Right ventricle myocardium inferior (tissue), 1 donor: ENCODE results near the gene ZNF511. TPM values are rescaled to one million over a fixed set of nuclear protein-coding genes. Genes with fewer than 3 reads are reported as not detected.

Experiments used
- ATAC-seq: fragments of 200-7000 bp; cut with Tn5 transposase; one replicate; pipeline ENCODE4 v1.9.1; 2020; ENCODE audit warnings: mild to moderate bottlenecking, moderate library complexity
- DNase-seq: peaks from one replicate; pipeline ENCODE4 v3.0.0; 2021; ENCODE audit errors: missing footprints
- intact Hi-C: fragments of 100-400 bp; cut with DNase I; formaldehyde crosslinking; loops from one replicate; pipeline ENCODE4 v1.11.0; 2022
- total RNA-seq: library from RNA; stranded (reverse); fragmentation: NEBNext Ultra II Directional; extraction: Animal tissue kit (Norgen Biotek cat#: 25700); gene quantifications from one replicate; pipeline ENCODE4 v1.2.1, GENCODE V29; 2021
- donor health status: DM: no; HTN: yes; CAD: no; lungs with severe emphysema.

ZNF511 gene
- total RNA-seq, 1 donor from 2014 or later: 39.4 TPM

GRCh38 chr10:133283931-133284330, 24.8 kb upstream of the ZNF511 start:
- no peak for DNase-seq
- ATAC-seq: no peak
- intact Hi-C loops: no loop called here

- DNase-seq (peak; percentile 25), ATAC-seq (no peak)
- intact Hi-C loops: no loop called here
These were observed 23.5 kb upstream of the ZNF511 start for GRCh38 chr10:133285217-133285616.

- DNase-seq (no peak), ATAC-seq (no peak)
- intact Hi-C loops: no loop called here
These were observed 22.3 kb upstream of the ZNF511 start for GRCh38 chr10:133286366-133286765.

GRCh38 chr10:133287832-133288500, 20.7 kb upstream of the ZNF511 start:
- ATAC-seq (no peak), DNase-seq (peak; percentile 50)
- intact Hi-C loops: no loop called here

GRCh38 chr10:133289761-133290160, 19.0 kb upstream of the ZNF511 start:
- DNase-seq (no peak), ATAC-seq (no peak)
- intact Hi-C loops: no loop called here

- ATAC-seq (no peak), DNase-seq (no peak)
- intact Hi-C loops: no loop called here
These were observed 15.6 kb upstream of the ZNF511 start for GRCh38 chr10:133292919-133293809.

- ATAC-seq: no peak
- intact Hi-C loops: no loop called here
- DNase-seq: no peak
These were observed 14.9 kb upstream of the ZNF511 start for GRCh38 chr10:133293810-133294119.

- ATAC-seq: no peak
- no peak for DNase-seq
- intact Hi-C loops: no loop called here
These were observed 14.5 kb upstream of the ZNF511 start for GRCh38 chr10:133294189-133294588.

GRCh38 chr10:133295426-133296320, 13.0 kb upstream of the ZNF511 start:
- intact Hi-C loops: no loop called here
- DNase-seq (no peak), ATAC-seq (no peak)

GRCh38 chr10:133297504-133297903, 11.2 kb upstream of the ZNF511 start:
- DNase-seq (no peak), ATAC-seq (no peak)
- intact Hi-C loops: no loop called here

GRCh38 chr10:133298466-133298865, 10.2 kb upstream of the ZNF511 start:
- no peak for ATAC-seq
- intact Hi-C loops: no loop called here
- no peak for DNase-seq

GRCh38 chr10:133299224-133299623, 9.5 kb upstream of the ZNF511 start:
- DNase-seq: no peak
- intact Hi-C loops: no loop called here
- ATAC-seq: no peak

- ATAC-seq (no peak), DNase-seq (no peak)
- intact Hi-C loops: no loop called here
These were observed 9.0 kb upstream of the ZNF511 start for GRCh38 chr10:133299738-133300137.

GRCh38 chr10:133302230-133302629, 6.5 kb upstream of the ZNF511 start:
- peak; percentile 3 for ATAC-seq
- DNase-seq: no peak
- intact Hi-C loops: no loop called here

GRCh38 chr10:133303206-133303605, 5.5 kb upstream of the ZNF511 start:
- ATAC-seq: no peak
- no peak for DNase-seq
- intact Hi-C loops: no loop called here

GRCh38 chr10:133306097-133306476, 2.6 kb upstream of the ZNF511 start:
- ATAC-seq (no peak), DNase-seq (no peak)
- intact Hi-C loops: loop anchor here (5.0 kb wide), 1 partner anchor 44 kb away; no protein-coding TSS in a partner anchor

- ATAC-seq: no peak
- intact Hi-C loops: loop anchor here (5.0 kb wide), 1 partner anchor 45 kb away; no protein-coding TSS in a partner anchor
- DNase-seq: no peak
These were observed 1.8 kb upstream of the ZNF511 start for GRCh38 chr10:133306941-133307379.

GRCh38 chr10:133307776-133308420, 816 bp upstream of the ZNF511 start:
- ATAC-seq (no peak), DNase-seq (peak; percentile 88)
- intact Hi-C loops: loop anchor here (5.0 kb wide), 1 partner anchor 46 kb away; no protein-coding TSS in a partner anchor
